ENCODE data around the gene TIMP2.

The TIMP2 gene

DNA sequence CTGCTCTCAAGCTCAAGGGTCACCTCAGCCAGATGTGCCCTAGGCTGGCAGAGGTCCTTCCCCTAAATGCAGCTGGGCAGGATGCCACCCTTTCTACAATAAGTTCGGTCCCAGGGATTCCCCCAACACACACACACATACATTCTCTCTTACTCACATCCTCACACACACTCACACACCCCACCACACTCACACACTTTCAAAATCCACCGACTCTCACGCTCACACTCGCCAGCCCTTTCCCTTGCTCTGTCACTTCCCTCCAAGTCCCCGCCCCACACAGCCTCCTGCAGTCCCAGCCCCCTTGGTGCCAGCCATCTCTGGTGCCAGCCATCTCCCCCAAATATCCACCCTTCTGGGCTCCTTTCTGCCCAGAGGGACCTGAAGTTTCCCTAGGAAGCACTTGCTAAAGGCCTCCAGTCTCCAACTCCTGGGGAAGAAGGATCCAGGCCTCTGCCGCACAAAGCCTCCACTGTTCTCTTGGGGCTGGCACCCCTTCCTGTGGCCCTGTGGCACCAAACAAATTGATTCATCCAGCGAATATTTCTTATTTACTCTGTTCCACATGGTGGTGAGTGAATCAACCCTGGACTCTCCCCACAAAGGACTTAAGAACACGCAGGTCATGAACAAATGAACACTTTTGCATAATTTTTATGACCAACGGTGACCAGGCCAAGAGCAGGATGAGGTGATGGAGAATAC is 80.7 kb downstream of the TIMP2 start:
- no peak overlapping the region for H3K27ac ChIP-seq (ENCODE audit: low read length)
- TF ChIP-seq EZH2 (IDR thresholded peaks at IDR 0.05; ENCODE audit: borderline replicate concordance, low read depth, low read length, severe bottlenecking), result no peak
- TF ChIP-seq, protein P1, sequence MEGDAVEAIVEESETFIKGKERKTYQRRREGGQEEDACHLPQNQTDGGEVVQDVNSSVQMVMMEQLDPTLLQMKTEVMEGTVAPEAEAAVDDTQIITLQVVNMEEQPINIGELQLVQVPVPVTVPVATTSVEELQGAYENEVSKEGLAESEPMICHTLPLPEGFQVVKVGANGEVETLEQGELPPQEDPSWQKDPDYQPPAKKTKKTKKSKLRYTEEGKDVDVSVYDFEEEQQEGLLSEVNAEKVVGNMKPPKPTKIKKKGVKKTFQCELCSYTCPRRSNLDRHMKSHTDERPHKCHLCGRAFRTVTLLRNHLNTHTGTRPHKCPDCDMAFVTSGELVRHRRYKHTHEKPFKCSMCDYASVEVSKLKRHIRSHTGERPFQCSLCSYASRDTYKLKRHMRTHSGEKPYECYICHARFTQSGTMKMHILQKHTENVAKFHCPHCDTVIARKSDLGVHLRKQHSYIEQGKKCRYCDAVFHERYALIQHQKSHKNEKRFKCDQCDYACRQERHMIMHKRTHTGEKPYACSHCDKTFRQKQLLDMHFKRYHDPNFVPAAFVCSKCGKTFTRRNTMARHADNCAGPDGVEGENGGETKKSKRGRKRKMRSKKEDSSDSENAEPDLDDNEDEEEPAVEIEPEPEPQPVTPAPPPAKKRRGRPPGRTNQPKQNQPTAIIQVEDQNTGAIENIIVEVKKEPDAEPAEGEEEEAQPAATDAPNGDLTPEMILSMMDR (IDR thresholded peaks at IDR 0.05; ENCODE audit: borderline replicate concordance, extremely low read depth, low read length, poor library complexity, severe bottlenecking), result no peak
- peaks cover 4% of the 10 kb centered on the region for H4K20me1 ChIP-seq (ENCODE audit: insufficient read depth, low read length)
- H3K9me3 ChIP-seq (ENCODE audit: insufficient read depth, low read length, severe bottlenecking), result no peaks in the 10 kb centered on the region
- DNase-seq (no peak), ATAC-seq (ENCODE audit: insufficient read depth, low read depth) (no peak)
- H3K4me2 ChIP-seq (ENCODE audit: insufficient read depth, low read length), result no peak overlapping the region
- H2AFZ ChIP-seq (ENCODE audit: low read depth, low read length), result no peak overlapping the region
- H3K36me3 ChIP-seq (ENCODE audit: insufficient read depth, low read length), result peaks cover 4% of the 10 kb centered on the region; the same call in 1 of the 2 replicates
- H3K4me3 ChIP-seq (ENCODE audit: low read depth in 1 of 2, low read length in 2 of 2), result no peak overlapping the region
- peaks cover 12% of the 10 kb centered on the region for H3K79me2 ChIP-seq (ENCODE audit: insufficient read depth, low read length)
- H3K4me1 ChIP-seq (ENCODE audit: insufficient read depth, low read length), result peaks cover 14% of the 10 kb centered on the region
- no peaks in the 10 kb centered on the region for H3K27me3 ChIP-seq (ENCODE audit: insufficient read depth, low read length, poor library complexity)
- no peak overlapping the region for H3K9ac ChIP-seq (ENCODE audit: low read depth, low read length)

DNA sequence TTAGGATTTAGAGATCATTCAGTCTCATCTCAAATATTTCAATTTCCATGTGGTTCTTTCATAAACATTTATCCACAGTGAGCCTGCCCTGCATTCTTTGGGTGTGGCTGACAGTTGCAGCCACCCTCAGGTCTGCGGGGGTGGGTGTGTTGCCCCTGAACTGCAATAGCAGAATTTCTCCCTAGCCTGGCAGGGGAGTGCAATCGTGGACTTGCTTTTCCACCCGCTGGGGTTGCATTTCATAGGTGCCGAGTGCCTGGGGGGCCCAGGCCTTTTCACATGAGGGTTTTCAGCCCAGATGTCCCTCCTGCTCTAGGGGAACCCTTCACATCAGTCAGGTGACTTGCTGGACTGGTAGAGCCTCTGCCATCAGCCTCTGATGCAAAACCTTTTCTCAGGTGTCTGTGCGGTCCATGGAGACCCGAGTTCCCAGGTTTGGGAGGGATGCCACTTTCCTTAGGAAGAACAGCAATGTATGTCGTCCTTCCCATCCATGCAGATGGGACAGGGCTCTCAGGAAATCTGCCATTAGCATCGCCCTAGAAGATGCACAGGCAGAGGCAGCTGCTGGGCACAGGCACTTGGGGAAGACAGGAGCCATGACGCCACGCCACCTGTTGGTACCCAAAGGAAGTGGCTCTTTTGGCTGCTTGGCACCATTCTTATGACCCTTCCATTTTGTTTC is 82.2 kb downstream of the TIMP2 start:
- TF ChIP-seq EZH2 (IDR thresholded peaks at IDR 0.05; ENCODE audit: borderline replicate concordance, low read depth, low read length, severe bottlenecking), result no peak
- TF ChIP-seq, protein P1 (IDR thresholded peaks at IDR 0.05; ENCODE audit: borderline replicate concordance, extremely low read depth, low read length, poor library complexity, severe bottlenecking), result peak; percentile 87
- H2AFZ ChIP-seq (ENCODE audit: low read depth, low read length), result peak overlapping the region; percentile 36; the same call in 1 of the 2 replicates
- H3K79me2 ChIP-seq (ENCODE audit: insufficient read depth, low read length), result peaks cover 26% of the 10 kb centered on the region
- no peaks in the 10 kb centered on the region for H3K9me3 ChIP-seq (ENCODE audit: insufficient read depth, low read length, severe bottlenecking)
- H4K20me1 ChIP-seq (ENCODE audit: insufficient read depth, low read length), result peaks cover 16% of the 10 kb centered on the region
- DNase-seq (peak; percentile 61), ATAC-seq (ENCODE audit: insufficient read depth, low read depth) (no peak)
- H3K36me3 ChIP-seq (ENCODE audit: insufficient read depth, low read length), result peaks cover 8% of the 10 kb centered on the region
- no peak overlapping the region for H3K4me3 ChIP-seq (ENCODE audit: low read depth in 1 of 2, low read length in 2 of 2)
- H3K9ac ChIP-seq (ENCODE audit: low read depth, low read length), result no peak overlapping the region
- H3K27me3 ChIP-seq (ENCODE audit: insufficient read depth, low read length, poor library complexity), result no peaks in the 10 kb centered on the region
- peaks cover 27% of the 10 kb centered on the region for H3K4me1 ChIP-seq (ENCODE audit: insufficient read depth, low read length)
- H3K27ac ChIP-seq (ENCODE audit: low read length), result no peak overlapping the region
- no peak overlapping the region for H3K4me2 ChIP-seq (ENCODE audit: insufficient read depth, low read length)

DNA sequence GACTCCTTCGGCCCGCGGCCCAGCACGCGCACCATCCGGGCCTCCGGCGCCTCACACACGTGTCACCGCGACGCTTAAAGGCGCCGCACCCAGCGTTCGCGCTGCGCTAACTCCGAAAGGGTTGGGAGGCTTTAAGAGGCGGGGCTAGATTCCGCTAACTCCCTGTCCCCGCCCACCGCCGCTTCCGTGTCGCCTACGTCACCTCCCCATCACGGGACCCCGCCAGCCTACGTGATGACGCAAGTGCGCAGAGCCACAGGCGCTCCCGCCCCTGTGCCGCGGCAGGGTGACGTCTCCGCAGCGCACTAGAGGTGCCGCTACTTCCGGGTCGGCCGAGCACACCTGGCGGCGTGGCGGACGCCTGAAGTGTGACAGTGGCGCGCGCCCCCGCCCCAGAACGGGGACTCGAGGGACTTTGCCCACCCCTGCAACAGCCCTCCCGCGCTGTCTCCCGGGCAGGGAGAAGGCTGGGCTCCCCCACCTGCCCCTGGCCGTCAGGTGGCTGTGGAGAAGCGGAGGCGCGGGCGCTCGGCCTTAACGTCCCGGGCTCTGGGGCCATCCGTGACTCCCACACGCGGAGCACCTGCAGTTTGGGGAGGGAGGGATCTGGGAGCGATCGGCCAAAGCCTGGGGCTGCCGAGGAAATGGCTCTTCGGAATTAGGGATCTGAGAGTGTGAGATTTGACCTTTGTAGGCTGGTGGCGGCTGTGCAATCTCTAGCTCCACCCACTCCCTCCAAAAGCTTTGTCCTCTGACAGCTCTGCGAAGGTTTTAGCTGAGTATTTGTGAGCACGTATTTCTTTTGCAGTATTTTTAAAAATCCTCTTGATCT is 84.2 kb downstream of the TIMP2 start, which contains the start of gene USP36:
Gene USP36, minus strand, starts transcription at position 35 of the 832 bp plus-strand sequence. CDS start 4,451 bp downstream, outside the sequence.
- ATAC-seq (ENCODE audit: insufficient read depth, low read depth) (peak; percentile 88), DNase-seq (peak; percentile 99)
- Histone ChIP-seq H4K20me1 (ENCODE audit: insufficient read depth, low read length) (peaks cover 33% of the 10 kb centered on the region), H3K36me3 (ENCODE audit: insufficient read depth, low read length) (peaks cover 26% of the 10 kb centered on the region), H2AFZ (ENCODE audit: low read depth, low read length) (peak within 1 kb of the TSS; percentile 86), H3K27ac (ENCODE audit: low read length) (peak within 1 kb of the TSS; percentile 75), H3K27me3 (ENCODE audit: insufficient read depth, low read length, poor library complexity) (no peaks in the 10 kb centered on the region), H3K4me2 (ENCODE audit: insufficient read depth, low read length) (peak within 1 kb of the TSS; percentile 78), H3K4me1 (ENCODE audit: insufficient read depth, low read length) (peaks cover 31% of the 10 kb centered on the region), H3K9me3 (ENCODE audit: insufficient read depth, low read length, severe bottlenecking) (no peaks in the 10 kb centered on the region), H3K4me3 (ENCODE audit: low read depth in 1 of 2, low read length in 2 of 2) (peak within 1 kb of the TSS; percentile 75 to 91), H3K79me2 (ENCODE audit: insufficient read depth, low read length) (peaks cover 43% of the 10 kb centered on the region), H3K9ac (ENCODE audit: low read depth, low read length) (peak within 1 kb of the TSS; percentile 80)
- TF ChIP-seq, protein P1 (IDR thresholded peaks at IDR 0.05; ENCODE audit: borderline replicate concordance, extremely low read depth, low read length, poor library complexity, severe bottlenecking), result no peak
- TF ChIP-seq EZH2 (IDR thresholded peaks at IDR 0.05; ENCODE audit: borderline replicate concordance, low read depth, low read length, severe bottlenecking), result no peak

Measured in DND-41 (cell line).